22Rv1 (cell line): ENCODE measurements around the gene KCTD5.

ENCODE experiments used
- ZFX ChIP-seq: fragments of 450-650 bp; IDR thresholded peaks from 2 replicates; pipeline ENCODE4 v1.6.1; 2017; ENCODE audit warnings: antibody characterized with exemption, borderline replicate concordance
- TF ChIP-seq, protein P1 (sequence below): fragments of 450-650 bp; IDR thresholded peaks from 2 replicates; pipeline ENCODE4 v1.5.1; 2017; ENCODE audit warnings: mild to moderate bottlenecking

DNA sequence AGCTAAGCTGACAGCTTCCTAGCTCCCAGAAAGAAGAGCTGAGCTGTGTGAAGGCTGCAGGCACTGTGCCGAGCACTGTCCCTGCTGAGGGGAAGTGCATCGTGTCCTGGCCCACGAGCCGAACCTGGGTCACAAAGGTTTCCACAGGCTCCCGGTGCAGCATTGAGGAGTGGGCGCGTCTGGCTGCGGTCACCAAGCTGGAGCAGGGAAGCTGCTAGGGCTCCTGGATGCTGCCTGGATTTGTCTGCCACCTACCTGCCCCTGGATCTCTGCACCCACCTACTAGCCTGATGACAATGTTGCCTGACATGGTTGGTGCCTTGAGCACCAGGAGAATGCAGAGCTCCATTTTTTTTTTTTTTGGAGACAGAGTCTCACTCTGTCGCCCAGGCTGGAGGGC, 63.6 kb downstream of the KCTD5 start:
- TF ChIP-seq, protein P1, sequence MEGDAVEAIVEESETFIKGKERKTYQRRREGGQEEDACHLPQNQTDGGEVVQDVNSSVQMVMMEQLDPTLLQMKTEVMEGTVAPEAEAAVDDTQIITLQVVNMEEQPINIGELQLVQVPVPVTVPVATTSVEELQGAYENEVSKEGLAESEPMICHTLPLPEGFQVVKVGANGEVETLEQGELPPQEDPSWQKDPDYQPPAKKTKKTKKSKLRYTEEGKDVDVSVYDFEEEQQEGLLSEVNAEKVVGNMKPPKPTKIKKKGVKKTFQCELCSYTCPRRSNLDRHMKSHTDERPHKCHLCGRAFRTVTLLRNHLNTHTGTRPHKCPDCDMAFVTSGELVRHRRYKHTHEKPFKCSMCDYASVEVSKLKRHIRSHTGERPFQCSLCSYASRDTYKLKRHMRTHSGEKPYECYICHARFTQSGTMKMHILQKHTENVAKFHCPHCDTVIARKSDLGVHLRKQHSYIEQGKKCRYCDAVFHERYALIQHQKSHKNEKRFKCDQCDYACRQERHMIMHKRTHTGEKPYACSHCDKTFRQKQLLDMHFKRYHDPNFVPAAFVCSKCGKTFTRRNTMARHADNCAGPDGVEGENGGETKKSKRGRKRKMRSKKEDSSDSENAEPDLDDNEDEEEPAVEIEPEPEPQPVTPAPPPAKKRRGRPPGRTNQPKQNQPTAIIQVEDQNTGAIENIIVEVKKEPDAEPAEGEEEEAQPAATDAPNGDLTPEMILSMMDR, result no peak
- no peak for TF ChIP-seq ZFX
